GM18526 (cell line): Measurements from ENCODE around the gene PIK3C2G.

ENCODE experiments used
- POLR2A ChIP-seq: IDR thresholded peaks from 3 replicates; pipeline ENCODE4 v1.6.1; 2011; ENCODE audit not compliant: insufficient read length; ENCODE audit errors: extremely low read depth

The PIK3C2G gene

GRCh38 chr12:18696971-18697602 lies 435.8 kb downstream of the PIK3C2G start:
- no peak for TF ChIP-seq POLR2A
